ENCODE results near the gene FREM3.

Gene FREM3

DNA sequence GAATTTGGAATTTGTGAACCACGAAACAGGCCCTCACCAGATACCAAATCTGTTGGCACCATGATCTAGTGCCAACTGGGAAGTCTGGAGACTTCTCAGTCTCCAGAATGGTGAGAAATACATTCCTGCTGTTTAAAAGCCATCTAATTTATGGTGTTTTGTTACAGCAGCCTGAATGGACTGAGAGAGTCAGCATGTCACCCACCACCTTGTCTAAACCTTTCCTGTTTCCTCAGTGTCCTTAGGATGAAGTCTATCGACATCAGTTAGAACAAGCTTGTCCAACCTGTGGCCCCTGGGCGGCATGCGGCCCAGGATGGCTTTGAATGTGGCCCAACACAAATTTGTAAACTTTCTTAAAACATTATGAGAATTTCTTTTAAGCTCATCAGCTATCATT is 42.1 kb downstream of the FREM3 start:
- no peak for DNase-seq

DNA sequence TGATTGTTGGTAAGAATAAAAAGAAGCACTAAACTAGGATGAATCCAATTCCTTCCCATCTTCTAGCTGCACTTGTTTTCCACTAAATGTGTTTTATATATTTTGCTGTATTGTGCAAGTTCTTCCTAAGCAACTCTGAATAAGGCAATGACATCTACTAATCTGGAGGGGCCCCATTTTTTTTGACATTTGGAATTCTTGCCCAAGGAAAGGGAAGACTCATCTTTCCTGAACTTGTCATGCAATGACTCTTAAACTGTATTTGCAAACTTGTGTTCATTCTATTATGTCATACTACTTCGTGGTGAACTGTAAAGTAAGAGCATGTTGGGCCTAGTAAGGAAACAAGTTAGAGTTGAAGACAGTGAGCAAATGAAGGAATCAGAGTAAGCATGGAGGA is 45.9 kb downstream of the FREM3 start:
- DNase-seq, result no peak

DNA sequence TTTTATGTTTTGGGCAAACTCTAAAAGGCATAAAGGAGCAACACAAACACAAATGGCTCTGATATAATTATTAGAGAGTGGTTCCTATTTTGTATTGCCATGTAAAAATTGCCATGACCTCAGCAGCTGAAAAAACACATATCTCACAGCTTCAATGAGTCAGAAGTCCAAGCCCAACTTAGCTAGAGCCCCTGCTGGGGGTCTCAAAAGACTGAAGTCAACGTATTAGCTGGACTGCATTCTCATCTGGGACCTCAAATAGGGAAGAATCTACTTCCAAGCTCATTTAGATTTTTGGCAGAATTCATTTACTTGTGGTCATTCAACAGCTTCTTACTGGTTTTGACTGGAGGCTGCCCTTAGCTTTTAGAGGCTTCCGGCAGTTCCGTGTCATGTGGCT is 47.4 kb downstream of the FREM3 start:
- no peak for DNase-seq

DNA sequence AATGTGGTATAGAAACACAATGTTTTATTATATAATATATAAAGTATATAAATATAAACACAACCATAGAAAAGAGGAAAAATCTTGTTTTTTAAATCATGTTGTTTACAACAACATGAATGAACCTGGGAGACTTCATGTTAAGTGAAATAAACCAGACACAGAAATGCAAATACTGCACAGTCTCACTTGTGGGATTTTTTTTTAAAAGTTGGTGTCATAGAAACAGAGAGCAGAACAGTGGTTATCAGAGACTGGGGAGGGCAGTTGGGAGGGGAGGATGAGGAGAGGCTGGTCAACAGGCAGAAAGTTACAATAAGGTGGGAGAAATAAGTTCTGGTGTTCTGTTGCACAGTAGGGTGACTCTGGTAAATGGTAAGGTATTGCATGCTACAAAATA is 57.1 kb downstream of the FREM3 start:
- DNase-seq, result no peak

DNA sequence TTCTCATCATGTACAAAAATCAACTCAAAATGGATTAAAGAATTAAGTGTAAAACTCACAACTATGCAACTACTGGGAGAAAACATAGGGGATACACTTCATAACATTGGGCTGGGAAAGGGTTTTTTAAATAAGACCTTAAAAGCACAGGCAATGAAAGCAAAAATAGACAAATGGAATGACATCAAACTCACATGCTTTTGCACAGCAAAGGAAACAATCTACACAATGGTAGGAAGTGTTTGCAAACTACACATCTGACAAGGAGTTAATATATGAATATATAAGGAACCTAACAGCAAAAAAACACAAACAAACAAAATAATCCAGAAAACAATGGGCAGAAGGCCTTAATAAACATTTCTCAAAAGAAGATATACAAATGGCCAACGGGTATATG is 57.9 kb downstream of the FREM3 start:
- no peak for DNase-seq

DNA sequence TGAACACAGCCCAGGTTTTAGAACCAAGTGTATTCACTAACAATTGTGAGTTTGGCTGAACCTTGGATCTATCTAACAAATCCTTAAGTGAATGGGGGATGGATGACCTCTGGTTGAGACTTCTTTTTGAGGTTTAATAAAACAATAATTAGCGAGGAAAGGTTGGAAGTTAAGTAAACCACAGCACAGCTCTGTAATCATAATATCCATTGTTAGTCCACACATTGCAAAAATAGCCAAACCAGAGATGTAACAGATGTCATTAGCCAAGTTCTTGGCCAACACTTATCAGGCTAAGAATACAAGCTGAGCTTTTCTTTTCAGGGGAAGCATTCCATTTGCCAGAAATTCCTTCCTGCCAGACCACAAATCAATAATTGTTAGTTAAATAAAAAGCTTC is 59.1 kb downstream of the FREM3 start:
- no peak for DNase-seq

DNA sequence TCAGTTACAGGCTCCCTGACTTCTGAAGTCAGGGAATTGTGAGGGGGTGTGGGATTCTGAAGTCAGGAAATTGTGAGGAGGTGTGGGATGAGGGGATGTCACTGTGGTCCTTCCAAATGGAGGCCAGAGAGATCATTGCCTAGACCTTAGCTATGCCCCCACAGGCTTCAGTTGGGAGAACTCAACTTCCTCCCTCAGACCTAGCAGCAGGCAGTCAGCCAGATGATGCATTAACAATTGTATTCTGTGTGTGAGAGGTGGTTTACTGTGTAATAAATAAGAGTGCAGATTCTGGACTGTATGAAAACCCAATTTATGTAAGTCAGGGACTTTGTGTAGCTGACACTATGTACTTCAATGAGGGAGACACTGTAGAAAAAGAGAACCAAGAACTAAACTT is 65.7 kb downstream of the FREM3 start:
- DNase-seq, result no peak

DNA sequence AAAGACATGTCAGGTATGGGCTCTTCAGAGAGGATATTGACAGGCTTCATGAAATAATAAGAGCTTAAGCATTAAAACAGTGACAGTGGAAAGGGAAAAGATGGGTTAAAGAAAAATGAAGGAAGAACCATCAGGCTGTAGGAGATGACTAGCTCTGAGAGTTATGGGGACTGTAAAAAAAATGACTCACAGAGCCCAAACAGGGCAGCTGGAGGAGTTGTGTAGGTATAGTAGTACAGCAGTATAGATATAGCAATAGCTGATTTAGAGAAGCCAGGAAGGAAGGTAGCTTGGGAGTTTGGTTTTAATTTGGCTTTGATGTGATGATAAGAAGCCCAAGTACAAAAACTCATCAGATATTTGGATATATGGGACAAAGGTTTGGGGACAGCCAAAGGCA is 66.6 kb downstream of the FREM3 start:
- no peak for DNase-seq

DNA sequence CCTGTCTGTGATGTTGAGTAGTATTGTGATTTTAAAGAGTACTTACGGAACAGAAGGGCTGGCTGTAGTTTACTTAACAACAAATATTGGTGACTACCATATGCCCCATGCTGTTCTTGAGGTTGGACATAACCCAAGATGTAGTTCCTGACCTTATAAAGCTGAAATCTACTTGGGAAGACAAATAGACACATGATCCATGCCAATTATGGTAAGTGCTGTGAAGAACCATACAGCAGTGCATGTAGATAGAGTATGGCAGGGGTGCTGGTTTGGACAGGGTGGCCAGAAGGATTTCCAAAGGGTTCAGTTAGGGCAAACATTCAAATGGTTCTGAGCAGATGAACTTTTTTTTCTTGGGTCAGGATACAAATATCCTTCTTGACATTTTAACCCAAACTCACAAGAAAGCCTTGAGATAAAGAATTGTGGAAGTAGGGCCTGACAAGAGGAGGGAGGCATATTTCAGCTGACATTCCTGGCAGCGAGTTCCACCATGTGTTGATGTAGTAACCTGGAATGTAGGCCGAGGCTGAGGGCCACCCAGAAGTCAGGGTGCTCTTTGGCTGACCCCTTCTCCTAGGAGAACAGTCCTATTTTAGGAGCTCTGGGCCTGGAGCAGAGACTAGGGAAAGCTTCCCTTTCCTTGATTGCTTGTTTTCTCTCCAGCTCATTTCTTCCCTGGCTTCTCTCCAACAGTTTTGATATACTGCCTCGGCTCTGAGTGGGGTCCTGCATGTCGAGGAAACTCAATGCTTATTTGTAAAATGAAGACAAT is 74.2 kb downstream of the FREM3 start:
- DNase-seq, result no peak

DNA sequence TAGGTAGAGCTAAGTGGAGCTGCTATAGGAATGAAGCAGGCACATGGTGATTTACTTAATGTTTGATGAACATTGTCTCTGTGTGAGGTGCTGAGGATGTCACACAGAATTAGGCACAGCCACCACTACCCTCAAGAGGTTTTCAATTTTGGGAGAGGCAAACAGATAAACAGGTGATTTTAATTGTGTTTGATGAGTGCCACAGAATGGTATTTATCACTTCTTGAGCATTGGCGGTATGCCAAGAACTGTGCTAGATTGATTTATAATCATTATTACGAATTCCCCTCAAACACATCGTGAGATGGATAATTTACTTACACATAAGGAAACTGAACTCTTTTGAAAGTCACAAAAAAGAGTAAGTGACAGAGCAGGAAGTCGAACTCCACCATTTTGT is 74.8 kb downstream of the FREM3 start:
- DNase-seq, result no peak

DNA sequence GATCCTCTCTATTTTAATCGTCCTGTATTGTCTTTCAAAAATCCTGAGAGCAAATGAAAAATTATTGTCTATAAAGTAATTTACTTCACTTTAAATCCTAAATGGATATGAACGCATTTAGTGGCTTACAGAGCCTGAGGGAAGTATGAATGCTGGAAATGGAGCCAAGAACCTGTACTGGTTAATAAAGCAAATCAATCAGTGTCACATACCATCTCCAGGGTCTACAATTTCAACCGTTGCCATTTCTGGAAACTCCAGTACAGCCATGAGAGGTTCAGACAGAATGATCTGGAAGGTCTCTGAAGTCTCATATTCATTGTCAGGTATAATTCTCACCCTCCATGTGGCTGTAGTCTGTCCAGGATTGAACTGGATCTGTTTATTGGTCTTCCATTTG is 76.6 kb downstream of the FREM3 start:
- DNase-seq, result no peak

DNA sequence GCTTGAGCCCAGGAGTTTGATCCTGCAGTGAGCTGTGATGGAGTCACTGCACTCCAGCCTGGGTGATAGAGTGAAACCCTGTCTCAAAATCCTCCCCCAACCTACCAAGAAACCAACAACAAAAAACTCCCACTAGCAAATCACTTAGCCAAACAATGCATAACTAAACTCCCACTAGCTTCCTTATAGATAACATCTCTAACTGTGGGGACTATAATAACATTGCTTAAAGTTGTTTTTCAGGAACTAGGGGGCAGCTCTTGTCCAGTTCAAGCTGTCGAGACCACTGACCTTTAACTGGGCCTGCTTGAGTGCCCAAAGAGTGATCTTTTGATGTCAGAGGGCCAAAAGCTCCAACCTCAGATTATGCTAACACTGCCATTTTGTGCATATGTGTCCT is 81.7 kb downstream of the FREM3 start:
- DNase-seq, result no peak

DNA sequence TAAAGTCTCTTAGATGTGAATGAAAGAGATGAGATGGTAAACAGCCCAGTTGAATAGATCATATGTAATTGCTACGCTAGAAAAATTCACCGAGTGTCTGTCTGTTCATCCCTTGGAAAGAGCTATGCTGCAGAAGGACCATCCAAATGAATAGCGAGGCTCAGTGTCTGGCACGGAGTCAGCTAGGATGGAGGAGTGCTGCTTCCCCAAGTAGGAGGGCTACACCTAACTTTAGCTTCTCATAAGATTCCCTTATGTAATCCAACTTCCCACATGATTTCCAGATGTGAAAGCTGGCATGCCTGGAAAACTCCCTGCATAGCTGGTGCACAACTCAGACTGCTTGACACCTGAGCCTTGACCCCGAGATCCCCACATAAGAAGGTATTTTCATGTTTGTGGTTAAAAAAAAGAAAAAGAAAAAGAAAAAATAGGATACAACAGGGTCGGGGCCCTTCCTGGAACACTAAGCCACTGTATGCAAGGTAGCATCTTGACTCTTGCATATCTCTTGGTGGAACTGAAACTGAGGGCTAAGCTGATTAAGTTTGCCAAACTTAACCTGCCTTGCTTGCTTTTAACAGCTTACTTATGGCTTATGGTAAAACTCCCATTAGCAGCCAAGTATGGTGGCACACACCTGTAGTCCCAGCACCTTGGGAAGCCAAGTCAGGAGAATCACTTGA is 82.3 kb downstream of the FREM3 start:
- DNase-seq, result no peak

DNA sequence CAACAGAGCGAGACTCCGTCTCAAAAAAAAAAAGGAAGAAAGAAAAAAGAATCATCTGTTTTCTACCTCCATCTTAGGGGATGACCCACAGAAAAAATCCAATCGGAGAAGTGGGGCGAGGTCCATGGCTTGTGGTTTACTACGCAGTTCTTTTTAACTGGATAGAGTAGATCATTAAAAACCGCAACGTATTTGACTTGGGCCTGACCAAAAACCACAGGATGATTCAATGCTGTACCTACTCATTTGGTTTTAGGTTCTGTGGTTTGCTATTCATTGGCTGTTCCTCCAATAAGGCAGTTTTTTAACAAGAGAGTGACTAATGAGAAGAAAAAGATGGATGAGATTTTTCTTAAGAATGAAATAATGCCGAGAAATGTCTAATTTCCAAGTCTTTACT is 83.7 kb downstream of the FREM3 start:
- no peak for DNase-seq

DNA sequence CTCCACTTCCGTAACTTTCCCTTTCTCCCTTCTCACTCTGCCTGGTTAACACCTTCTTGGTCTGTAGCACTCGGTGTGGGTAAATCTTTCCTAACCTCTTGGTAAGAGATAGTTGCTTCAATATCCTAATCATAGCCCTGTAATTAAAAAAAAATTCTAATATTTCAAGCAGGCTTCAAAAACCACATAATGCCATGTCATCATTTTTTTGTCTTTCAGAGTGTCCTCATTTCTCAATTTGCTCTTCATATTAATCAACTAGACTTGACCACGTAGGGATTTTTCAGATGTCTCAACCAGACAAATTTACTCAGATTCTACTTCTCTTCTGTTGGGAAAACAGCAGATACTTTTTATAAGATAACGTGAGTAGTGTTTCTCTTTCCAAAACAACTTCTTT is 91.0 kb downstream of the FREM3 start:
- no peak for DNase-seq

DNA sequence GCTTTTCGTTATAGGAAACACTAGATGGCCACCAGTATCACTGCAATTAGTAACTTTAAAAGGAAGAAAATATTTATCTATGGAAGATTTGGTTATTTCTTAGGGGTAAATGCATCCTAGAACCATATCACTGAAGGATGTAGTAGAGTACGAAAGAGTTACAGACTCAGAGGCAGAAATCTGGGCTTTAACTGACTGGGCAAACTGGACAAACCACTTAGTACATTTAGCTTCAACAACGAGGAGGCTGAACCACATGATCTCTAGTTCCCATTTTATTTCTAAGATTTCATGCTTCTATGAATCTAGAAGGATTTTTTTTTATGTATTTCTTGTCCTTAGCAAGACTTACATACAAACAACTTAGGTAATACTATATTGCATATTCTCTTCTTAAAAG is 94.0 kb downstream of the FREM3 start:
- no peak for DNase-seq

DNA sequence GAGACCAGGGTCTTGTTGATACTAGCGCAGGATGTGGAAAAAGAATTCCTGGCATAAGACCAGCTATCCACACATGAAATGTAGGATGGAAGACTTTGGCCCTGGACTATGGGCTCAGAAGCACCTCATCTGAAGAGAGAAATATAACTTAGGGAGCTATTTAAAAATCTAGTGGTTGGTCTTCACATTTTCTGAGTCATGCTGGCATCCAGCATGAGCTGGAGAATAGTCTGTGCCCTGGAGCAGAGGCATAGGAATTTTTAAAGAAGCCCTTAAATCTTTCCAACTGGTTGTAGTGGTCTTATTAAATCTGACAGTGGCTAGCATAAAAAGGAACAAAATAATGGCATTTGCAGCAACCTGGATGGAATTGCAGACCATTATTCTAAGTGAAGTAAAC is 100.6 kb downstream of the FREM3 start:
- no peak for DNase-seq

DNA sequence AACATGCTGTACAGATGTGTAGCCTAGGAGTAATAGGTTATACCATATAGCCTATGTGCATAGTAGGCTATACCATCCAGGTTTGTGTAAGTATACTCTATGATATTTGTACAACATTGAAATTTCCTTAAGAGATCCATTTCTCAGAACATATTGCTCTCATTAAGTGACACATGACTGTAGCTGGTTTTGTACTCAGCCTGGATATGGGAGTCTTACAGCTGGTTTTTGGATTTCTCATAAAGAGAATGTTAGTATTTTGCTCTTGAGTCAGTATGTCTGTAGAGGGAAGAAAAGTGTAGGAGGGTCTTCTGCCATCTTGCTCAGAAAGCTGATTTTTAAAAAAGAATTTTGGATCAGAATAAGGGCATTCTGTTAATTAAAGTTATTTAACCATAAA is 101.7 kb downstream of the FREM3 start:
- no peak for DNase-seq

DNA sequence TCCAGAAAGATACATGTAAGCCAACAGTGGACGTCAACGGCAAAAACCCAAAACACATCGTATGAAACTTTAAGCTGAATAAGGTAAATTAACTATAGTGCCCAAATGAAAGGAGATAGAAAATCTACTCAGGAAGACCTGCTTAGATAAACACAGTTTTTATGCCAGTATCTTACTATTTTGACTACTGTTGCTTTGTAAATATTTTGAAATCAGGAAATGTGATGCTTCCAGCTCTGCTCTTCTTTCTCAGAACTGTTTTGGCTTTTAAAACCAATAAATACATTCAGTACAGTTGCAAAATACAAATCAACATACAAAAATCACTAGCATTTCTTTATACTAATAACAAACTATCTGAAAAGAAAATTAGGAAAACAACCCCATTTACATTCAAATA is 103.2 kb downstream of the FREM3 start:
- DNase-seq, result no peak

DNA sequence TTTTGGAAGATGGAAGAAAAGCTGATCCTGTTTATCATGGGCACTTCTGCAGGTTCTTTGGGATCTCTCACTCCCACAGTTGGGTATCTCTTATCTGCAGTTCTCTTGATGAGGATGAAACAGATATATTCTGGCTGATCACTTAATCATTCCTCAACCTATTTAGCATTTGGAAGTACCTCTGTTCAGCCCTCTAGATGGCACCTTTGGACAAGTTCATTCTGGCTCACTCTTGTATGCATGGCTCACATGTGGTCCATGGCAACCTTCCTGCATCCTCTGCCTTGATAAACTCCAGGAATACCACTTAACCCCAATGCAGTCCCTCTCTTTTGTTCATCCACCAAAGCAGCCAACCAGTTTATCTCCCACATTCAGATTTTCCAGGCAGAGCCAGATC is 112.8 kb downstream of the FREM3 start:
- no peak for DNase-seq

DNA sequence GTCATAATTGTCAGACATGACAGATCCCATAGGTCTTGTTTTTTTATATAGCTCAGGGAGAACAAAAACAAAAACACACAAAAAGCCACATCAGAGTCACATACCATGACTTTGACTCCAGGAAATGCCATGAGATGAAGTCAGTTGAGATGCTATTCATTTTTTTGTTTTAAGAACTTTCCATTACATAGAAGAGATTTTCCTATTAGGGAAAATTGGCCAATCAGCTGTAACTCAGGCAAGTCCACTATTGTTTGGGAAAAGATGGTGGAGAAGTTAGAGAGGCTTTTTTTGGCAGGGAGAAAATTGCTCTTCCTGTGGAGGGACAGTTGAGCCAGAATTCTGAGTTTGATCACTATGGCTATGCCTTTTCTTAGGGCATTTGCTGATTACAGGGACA is 114.4 kb downstream of the FREM3 start:
- no peak for DNase-seq

DNA sequence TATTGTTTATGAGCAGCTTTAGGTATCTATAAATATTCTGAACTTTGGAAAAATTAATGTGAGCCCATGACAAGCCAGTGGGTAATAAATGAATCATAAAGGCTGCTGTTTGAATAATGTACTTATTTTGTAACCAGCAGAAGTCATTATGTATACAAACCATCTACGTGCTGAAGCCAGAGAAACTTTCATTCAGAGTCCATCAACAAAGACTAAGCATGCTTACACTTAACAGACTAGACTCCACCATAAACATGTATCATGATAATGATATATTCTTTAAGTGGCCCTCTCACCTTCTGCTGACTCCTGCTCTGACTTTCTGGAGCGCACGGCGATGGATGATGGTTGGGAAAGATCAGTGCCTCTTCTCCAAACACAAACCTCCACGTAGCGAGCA is 114.9 kb downstream of the FREM3 start:
- no peak for DNase-seq

DNA sequence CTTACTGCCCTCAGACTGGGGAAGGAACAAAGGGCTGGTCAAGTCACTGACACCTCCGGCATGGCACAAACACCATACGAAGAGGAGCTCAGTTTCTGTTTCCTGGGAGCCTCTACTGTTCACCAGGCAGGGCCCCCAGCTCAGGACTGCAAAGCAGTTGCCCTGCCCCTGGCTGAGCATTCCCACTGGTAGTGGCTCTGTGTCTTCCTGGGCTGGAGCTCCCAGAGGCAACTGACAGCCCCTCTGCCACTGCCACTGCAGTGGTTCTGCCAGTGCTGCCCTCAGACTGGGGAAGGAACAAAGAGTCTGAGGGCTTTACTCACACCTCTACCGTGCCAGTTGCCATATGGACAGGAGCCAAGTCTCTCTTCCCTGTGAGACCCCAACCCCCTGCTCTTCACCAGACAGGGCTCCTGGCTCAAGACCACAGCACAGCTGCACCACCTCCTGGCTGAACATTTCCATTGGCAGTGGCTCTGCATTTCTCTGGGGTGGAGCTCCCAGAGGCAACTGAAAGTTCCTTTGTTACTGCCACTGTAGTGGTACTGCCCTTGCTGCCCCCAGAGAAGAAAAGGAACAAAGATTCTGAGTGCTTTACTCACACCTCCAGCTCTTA is 119.0 kb downstream of the FREM3 start:
- no peak for DNase-seq

DNA sequence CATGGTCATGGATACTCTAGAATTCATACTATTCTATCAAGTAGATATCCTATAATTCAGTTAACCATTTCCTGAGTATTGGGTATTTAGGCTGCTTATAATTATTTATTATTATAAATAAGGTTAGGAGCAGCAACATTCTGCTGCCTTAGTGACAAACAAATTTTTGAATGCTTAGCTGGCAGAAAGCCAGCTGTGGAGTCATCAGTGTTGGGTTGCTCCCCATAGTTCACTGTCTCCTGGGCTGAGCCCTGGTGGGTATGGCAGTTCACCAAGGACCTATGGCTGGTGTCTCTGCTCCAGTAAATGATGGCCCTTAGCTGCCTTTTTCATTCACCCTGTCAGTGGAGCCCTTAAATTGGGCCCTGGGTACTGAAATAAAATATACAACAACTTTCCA is 125.1 kb downstream of the FREM3 start:
- no peak for DNase-seq

DNA sequence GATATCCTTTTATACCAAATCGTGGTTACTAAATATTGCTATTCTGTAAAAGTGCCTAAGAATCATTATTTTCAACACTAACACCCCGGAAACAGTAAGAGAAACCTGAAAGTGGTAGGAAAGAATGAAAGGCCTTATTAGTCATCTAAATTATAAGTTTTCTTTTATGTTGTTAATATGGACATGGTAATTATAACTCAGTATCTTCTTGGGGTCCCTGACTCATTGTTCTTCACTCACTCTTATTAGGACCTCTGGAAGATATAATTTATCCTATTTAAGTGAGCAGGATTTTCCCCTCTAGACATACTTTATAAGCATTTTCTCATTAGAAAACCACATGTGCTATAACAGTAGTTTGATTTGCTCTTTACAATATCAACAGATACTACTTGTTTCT is 136.0 kb downstream of the FREM3 start:
- DNase-seq, result no peak
